GM12878 (cell line): ENCODE results near the gene AARSD1. TPM values are rescaled to one million over a fixed set of nuclear protein-coding genes. Genes with fewer than 3 reads are reported as not detected.

ENCODE experiments used
- ATAC-seq: fragments of 200-7000 bp; cut with Tn5 transposase; 3 replicates; pipeline ENCODE4 v1.9.1; 2020; ENCODE audit warnings: mild to moderate bottlenecking, moderate library complexity
- BruUV-seq: library from RNA; stranded (reverse); fragments of 400-500 nt; replicated peaks from 2 replicates; lab custom pipeline; 2021; lab: Mats Ljungman, UMichigan
- CTCF ChIA-PET: fragments of 300-600 bp; sonication (Branson Sonifier 250); formaldehyde crosslinking; extraction: SDS; loops from one replicate; lab custom pipeline; 2021; ENCODE audit warnings: inconsistent platforms; lab: Yijun Ruan, JAX
- POLR2A ChIA-PET: fragments of 350-600 bp; formaldehyde crosslinking; extraction: SDS; loops from one replicate; lab custom pipeline; 2021; ENCODE audit warnings: inconsistent platforms; lab: Charles Lee
- RAD21 ChIA-PET: fragments of 300-600 bp; sonication (Branson Sonifier 250); formaldehyde crosslinking; loops from one replicate; lab custom pipeline; 2023; ENCODE audit warnings: antibody characterized with exemption; ENCODE audit not compliant: unreplicated experiment; lab: Charles Lee
- SMC1A ChIA-PET: fragments of 300-600 bp; sonication (Branson Sonifier 250); formaldehyde crosslinking; loops from one replicate; lab custom pipeline; 2023; ENCODE audit not compliant: unreplicated experiment, uncharacterized antibody; lab: Charles Lee
- DNase-seq: peaks from one replicate; pipeline ENCODE4 v3.0.0-alpha.2; 2011; ENCODE audit warnings: low read depth, low spot score
- FAIRE-seq: peaks from 3 replicates; lab custom pipeline; 2011; peaks lifted over from hg19 to GRCh38; lab: Jason Lieb, UNC
- H2AFZ ChIP-seq: 2 replicates; pipeline ENCODE4 v1.6.0; 2011; ENCODE audit warnings: low read depth, low read length, control low read depth; ENCODE audit not compliant: control insufficient read depth
- H3K27ac ChIP-seq: 2 replicates; pipeline ENCODE4 v1.5.1; 2011; ENCODE audit warnings: control low read depth; ENCODE audit not compliant: control insufficient read depth, insufficient read depth
- H3K27me3 ChIP-seq, 2 experiments: replicated peaks in 1 of 2; 2 replicates each; pipeline versions ENCODE4 v1.6.0 to v1.6.1; 2011; ENCODE audit warnings: low read length in 1 of 2; ENCODE audit not compliant: control insufficient read depth in 2 of 2, insufficient read depth in 2 of 2
- H3K36me3 ChIP-seq, 2 experiments: 2 replicates each; pipeline ENCODE4 v1.5.1; 2011; ENCODE audit warnings: low read length in 1 of 2; ENCODE audit not compliant: control insufficient read depth in 2 of 2, insufficient read depth in 2 of 2
- H3K4me1 ChIP-seq: 2 replicates; pipeline ENCODE4 v1.6.1; 2011; ENCODE audit warnings: mild to moderate bottlenecking, low read length, moderate library complexity, mixed read lengths; ENCODE audit not compliant: control insufficient read depth, insufficient read depth
- H3K4me2 ChIP-seq: 2 replicates; pipeline ENCODE4 v1.6.0; 2011; ENCODE audit warnings: control low read depth; ENCODE audit not compliant: control insufficient read depth, insufficient read depth
- H3K4me3 ChIP-seq: fragments of 200-600 bp; sonication (generic); 2 replicates; pipeline ENCODE4 v1.5.1; 2016
- H3K79me2 ChIP-seq: 2 replicates; pipeline ENCODE4 v1.6.0; 2011; ENCODE audit warnings: low read length; ENCODE audit not compliant: control insufficient read depth, insufficient read depth
- H3K9ac ChIP-seq: 2 replicates; pipeline ENCODE4 v1.8.0; 2011; ENCODE audit warnings: low read length, control low read depth, mixed read lengths; ENCODE audit not compliant: control insufficient read depth, insufficient read depth
- H3K9me3 ChIP-seq: replicated peaks from 3 replicates; pipeline ENCODE4 v1.5.1; 2011; ENCODE audit warnings: mild to moderate bottlenecking, low read length; ENCODE audit not compliant: control insufficient read depth, insufficient read depth
- H4K20me1 ChIP-seq: 2 replicates; pipeline ENCODE4 v1.6.0; 2011; ENCODE audit not compliant: control insufficient read depth, insufficient read depth
- CEBPB ChIP-seq, 2 experiments: fragments of 150-350 bp in 1 of 2; IDR thresholded peaks; 2 replicates each; pipeline ENCODE4 v1.6.1; 2012 to 2014; ENCODE audit warnings: low read depth in 2 of 2, low read length in 2 of 2, borderline replicate concordance in 1 of 2, inconsistent platforms in 1 of 2
- CEBPZ ChIP-seq: fragments of 150-350 bp; IDR thresholded peaks from 2 replicates; pipeline ENCODE4 v1.6.1; 2016; ENCODE audit warnings: low read depth, low read length
- CREB1 ChIP-seq: IDR thresholded peaks from 2 replicates; pipeline ENCODE4 v1.6.1; 2012; ENCODE audit warnings: low read depth, mild to moderate bottlenecking, inconsistent platforms
- E2F4 ChIP-seq: IDR thresholded peaks from 2 replicates; pipeline ENCODE4 v1.6.1; 2012; ENCODE audit warnings: low read depth, low read length, improper control_type of control experiment
- FOS ChIP-seq: IDR thresholded peaks from 3 replicates; pipeline ENCODE4 v1.6.1; 2011; ENCODE audit warnings: borderline replicate concordance; ENCODE audit not compliant: insufficient read length; ENCODE audit errors: extremely low read depth
- GATAD2B ChIP-seq: fragments of 450-650 bp; conservative IDR thresholded peaks from 2 replicates; pipeline ENCODE4 v1.6.1; 2017; ENCODE audit warnings: low read depth, mild to moderate bottlenecking, moderate library complexity
- IKZF1 ChIP-seq: fragments of 450-650 bp; conservative IDR thresholded peaks from 2 replicates; pipeline ENCODE4 v1.6.1; 2017; ENCODE audit warnings: antibody characterized with exemption, mild to moderate bottlenecking
- IRF5 ChIP-seq: fragments of 450-650 bp; IDR thresholded peaks from 2 replicates; pipeline ENCODE4 v1.6.1; 2017; ENCODE audit warnings: borderline replicate concordance
- MTA2 ChIP-seq: fragments of 450-650 bp; IDR thresholded peaks from 2 replicates; pipeline ENCODE4 v1.6.1; 2016; ENCODE audit warnings: low read depth, mild to moderate bottlenecking, moderate library complexity
- MXI1 ChIP-seq: fragments of 150-350 bp; IDR thresholded peaks from 2 replicates; pipeline ENCODE4 v1.6.1; 2011; ENCODE audit warnings: low read depth, mild to moderate bottlenecking, inconsistent platforms, low read length, improper control_type of control experiment
- PKNOX1 ChIP-seq: fragments of 450-650 bp; IDR thresholded peaks from 2 replicates; pipeline ENCODE4 v1.6.1; 2016; ENCODE audit warnings: mild to moderate bottlenecking
- RAD51 ChIP-seq: fragments of 450-650 bp; IDR thresholded peaks from 2 replicates; pipeline ENCODE4 v1.6.1; 2016; ENCODE audit warnings: moderate library complexity, mild to moderate bottlenecking, inconsistent platforms
- SIX5 ChIP-seq: IDR thresholded peaks from 2 replicates; pipeline ENCODE4 v1.6.1; 2011; ENCODE audit warnings: mild to moderate bottlenecking, low read depth, low read length, moderate library complexity; ENCODE audit not compliant: severe bottlenecking
- SP1 ChIP-seq: IDR thresholded peaks from one replicate; pipeline ENCODE4 v1.6.1; 2011; ENCODE audit warnings: low read depth, low read length
- SREBF1 ChIP-seq: IDR thresholded peaks from 2 replicates; pipeline ENCODE4 v1.6.1; 2012; ENCODE audit warnings: mild to moderate bottlenecking, low read length
- TBL1XR1 ChIP-seq: IDR thresholded peaks from 2 replicates; pipeline ENCODE4 v1.6.1; 2012; ENCODE audit warnings: low read depth, low read length, improper control_type of control experiment
- WRNIP1 ChIP-seq: IDR thresholded peaks from 2 replicates; pipeline ENCODE4 v1.6.1; 2011; ENCODE audit warnings: low read depth, low read length, improper control_type of control experiment, borderline replicate concordance
- WGBS: methylation state at CpG from one replicate; pipeline ENCODE4 v1.1.6; 2016; ENCODE audit warnings: low lambda C conversion rate; ENCODE audit not compliant: insufficient replicate concordance, insufficient coverage; ENCODE audit errors: missing lambda C conversion rate; 5-methylcytosine and 5-hydroxymethylcytosine counted together
- in situ Hi-C: fragments of 300-500 bp; cut with MboI; formaldehyde crosslinking; loops from 9 replicates; pipeline ENCODE4 v1.14.3; 2018; ENCODE audit warnings: mixed read lengths
- intact Hi-C: fragments of 100-400 bp; cut with micrococcal nuclease; formaldehyde crosslinking; loops from one replicate; pipeline ENCODE4 v1.14.2; 2022; ENCODE audit not compliant: unreplicated experiment
- polyA plus RNA-seq, 11 experiments: library from polyadenylated mRNA; depleted of rRNA in 4 of 11; unstranded in 6 of 11; stranded (reverse) in 5 of 11; fragments of >200 nt; fragmentation: Nextera tagmentation in 4 of 11; fragmentation: Illumina TruSeq in 1 of 11; extraction: Ambion mirVana in 4 of 11; extraction: Trizol in 1 of 11; gene quantifications; 1 replicate in 1 of 11; 2 replicates in 10 of 11; pipeline versions ENCODE4 v1.2.1 to v1.2.3, GENCODE V29; 2011 to 2016; ENCODE audit warnings: inconsistent platforms in 2 of 11, missing spikeins in 2 of 11, low read depth in 1 of 11
- total RNA-seq, 4 experiments: library from RNA; depleted of rRNA in 3 of 4; stranded (reverse); fragments of >200 nt in 3 of 4; fragmentation: Illumina TruSeq in 1 of 4; extraction: Trizol in 1 of 4; gene quantifications; 2 replicates each; pipeline versions ENCODE4 v1.2.1 to v1.2.3, GENCODE V29; 2013 to 2021

AARSD1 gene
- total and polyA plus RNA-seq, 10 of the 15 experiments (the other 5 are each of a cell fraction or from before 2014, with no cell fraction given): 32.2 to 86.2 (median 52.8) TPM

- ChIA-PET RAD21 (no interaction called here), CTCF (interaction anchor here (1.7 kb wide), 2 partner anchors 12 to 14 kb away, joined by 4 to 5 read pairs; partner anchors contain the start of gene RPL27), SMC1A (no interaction called here), POLR2A (interaction anchor here (0.5 to 0.7 kb wide), 2 partner anchors 11 to 13 kb away, joined by 3 to 5 read pairs; partner anchors contain the start of gene VAT1)
- Histone ChIP-seq H3K4me3 (no peak overlapping the region), H3K79me2 (peaks cover 25% of the 10 kb centered on the region), H3K27me3 (no peaks in the 10 kb centered on the region), H4K20me1 (no peaks in the 10 kb centered on the region), H3K4me1 (peaks cover 6% of the 10 kb centered on the region), H3K9ac (no peak overlapping the region), H2AFZ (no peak overlapping the region), H3K4me2 (no peak overlapping the region), H3K27ac (no peak overlapping the region), H3K36me3 (peaks cover 8 to 21% of the 10 kb centered on the region in 2 experiments), H3K9me3 (no peaks in the 10 kb centered on the region)
- ATAC-seq (no peak), FAIRE-seq (no peak), DNase-seq (no peak)
- WGBS: 90% methylated on average over 15 of the region's 15 CpGs
- intact Hi-C loops (no loop called here), in situ Hi-C loops (loop anchor here (5.0 kb wide), 1 partner anchor 325 kb away; no protein-coding TSS in a partner anchor)
- BruUV-seq: no TSS peak
- TF ChIP-seq SP1: no peak
- TF ChIP-seq MTA2: no peak
- no peak for TF ChIP-seq E2F4
- TF ChIP-seq SIX5: no peak
- TF ChIP-seq CREB1: no peak
- TF ChIP-seq TBL1XR1: no peak
- no peak for TF ChIP-seq SREBF1
- TF ChIP-seq WRNIP1: no peak
- no peak for TF ChIP-seq CEBPZ
- no peak for TF ChIP-seq IKZF1
- TF ChIP-seq FOS: no peak
- no peak for TF ChIP-seq PKNOX1
- TF ChIP-seq IRF5: no peak
- TF ChIP-seq MXI1: no peak
- no peak for TF ChIP-seq RAD51
- TF ChIP-seq CEBPB (IDR thresholded peaks at IDR 0.05; ENCODE audit: borderline replicate concordance in 1 of 2, low read depth in 2 of 2, low read length in 2 of 2): no peak
- no peak for TF ChIP-seq GATAD2B
These were observed 47.6 kb upstream of the AARSD1 start for GRCh38 chr17:43011728-43012472.
